Heart left ventricle (tissue), 16 donors: ENCODE data around the gene BEND6. TPM values are rescaled to one million over a fixed set of nuclear protein-coding genes. Genes with fewer than 3 reads are reported as not detected.
A peak's percentile ranks its signal among the peaks of the same experiment; 100 is the strongest.

Experiments
- ATAC-seq, 4 donors: fragments of 200-7000 bp; cut with Tn5 transposase; one replicate each; pipeline ENCODE4 v1.9.1; 2020 to 2022; ENCODE audit warnings: moderate library complexity in 4 of 4, mild to moderate bottlenecking in 3 of 4, moderate number of reproducible peaks in 1 of 4
- DNase-seq, 5 donors: peaks; one replicate each; pipeline ENCODE4 v3.0.0-alpha.2; 2020
- H3K27ac ChIP-seq, 12 donors: fragments of 200-600 bp; sonication (generic) in 4 of 12; one replicate each; pipeline versions ENCODE4 v1.5.0 to v1.8.0; 2016 to 2022; ENCODE audit warnings: mild to moderate bottlenecking in 2 of 12
- H3K27me3 ChIP-seq, 9 donors: fragments of 200-600 bp; sonication (generic) in 2 of 9; one replicate each; pipeline versions ENCODE4 v1.5.1 to v1.8.0; 2016 to 2022; ENCODE audit warnings: mild to moderate bottlenecking in 3 of 9
- H3K36me3 ChIP-seq, 9 donors: fragments of 200-600 bp; sonication (generic) in 2 of 9; one replicate each; pipeline versions ENCODE4 v1.5.0 to v1.8.0; 2018 to 2022; ENCODE audit warnings: mild to moderate bottlenecking in 2 of 9
- H3K4me1 ChIP-seq, 12 donors: fragments of 200-600 bp; sonication (generic) in 4 of 12; one replicate each; pipeline versions ENCODE4 v1.5.0 to v1.8.0; 2016 to 2022; ENCODE audit warnings: mild to moderate bottlenecking in 3 of 12
- H3K4me3 ChIP-seq, 12 donors: fragments of 200-600 bp; sonication (generic) in 4 of 12; one replicate each; pipeline versions ENCODE4 v1.5.0 to v1.8.0; 2017 to 2022; ENCODE audit warnings: mild to moderate bottlenecking in 9 of 12, moderate library complexity in 4 of 12
- H3K9me3 ChIP-seq, 12 donors: fragments of 200-600 bp; sonication (generic) in 4 of 12; one replicate each; pipeline versions ENCODE4 v1.5.0 to v1.8.0; 2016 to 2022; ENCODE audit warnings: mild to moderate bottlenecking in 1 of 12
- POLR2A ChIP-seq, 2 donors: fragments of 450-650 bp; IDR thresholded peaks; one replicate each; pipeline ENCODE4 v1.6.1; 2017; ENCODE audit warnings: antibody characterized with exemption in 2 of 2, mild to moderate bottlenecking in 2 of 2, moderate library complexity in 2 of 2
- WGBS, 4 donors: extraction: QIAGEN DNeasy Blood & Tissue Kit in 2 of 4; methylation state at CpG; one replicate each; pipeline versions ENCODE4 v1.1.5 to v1.1.7; 2013 to 2018; 5-methylcytosine and 5-hydroxymethylcytosine counted together
- intact Hi-C, 10 donors: fragments of 100-400 bp; cut with DNase I; formaldehyde crosslinking; loops; one replicate each; pipeline versions ENCODE4 v1.11.1 to v1.14.2; 2022
- polyA plus RNA-seq, 2 donors: library from polyadenylated mRNA; stranded (reverse); fragments of 200-250 nt; gene quantifications; one replicate each; pipeline ENCODE4 v1.2.3, GENCODE V29; 2013
- total RNA-seq, 9 donors: library from RNA; depleted of rRNA in 2 of 9; stranded (reverse); fragments of >200 nt in 2 of 9; fragmentation: NEBNext Ultra II Directional in 3 of 9; extraction: Animal tissue kit (Norgen Biotek cat#: 25700) in 3 of 9; gene quantifications; one replicate each; pipeline versions ENCODE4 v1.1.0 to v1.2.4, GENCODE V29; 2016 to 2023
- TF ChIP-seq, protein P1 (sequence below), 12 donors: fragments of 200-600 bp; sonication (generic) in 4 of 12; IDR thresholded peaks; one replicate each; pipeline versions ENCODE4 v1.5.0 to v1.8.0; 2018 to 2022; ENCODE audit warnings: antibody characterized with exemption in 12 of 12, mild to moderate bottlenecking in 5 of 12
- donor health status: ischemic (EF 13 %, LVEDD 7.1; RV severe dilation, severe dysfunction).
- donor health status: healthy with polysubstance abuse.
- donor health status: DM: no; HTN: yes; CAD: no.
- donor health status: DM: no; HTN: no; CAD: no.
- donor health status: ischemic (EF 25% LVEDD 6.9; RV normal size, moderate dysfunction).
- donor health status: ischemic (EF 25% LVEDD 5.7; RV mildly dilated, moderate dysfunction).
- donor health status: healthy.
- donor health status: DM: yes; HTN: yes; CAD: no.
- donor health status: ischemic (EF 35%, LVEDD 5.7; RV mildly dilated, moderate dysfunction).
- donor health status: nonischemic (EF 11% LVEDD 7.7; RV severe dilation, severe dysfunction).
- donor health status: DM: yes; HTN: yes; CAD: no.
- donor health status: PGD.
- donor health status: ischemic (EF 29% LVEDD 5.4; RV normal size, mild dysfunction).
- donor health status: nonischemic (EF 23%, LVEDD 6.1; RV moderate dilation, normal function).

The BEND6 gene
- total and polyA plus RNA-seq, 11 donors: 0.14 to 2.2 (median 0.41) TPM; not detected in 1

DNA sequence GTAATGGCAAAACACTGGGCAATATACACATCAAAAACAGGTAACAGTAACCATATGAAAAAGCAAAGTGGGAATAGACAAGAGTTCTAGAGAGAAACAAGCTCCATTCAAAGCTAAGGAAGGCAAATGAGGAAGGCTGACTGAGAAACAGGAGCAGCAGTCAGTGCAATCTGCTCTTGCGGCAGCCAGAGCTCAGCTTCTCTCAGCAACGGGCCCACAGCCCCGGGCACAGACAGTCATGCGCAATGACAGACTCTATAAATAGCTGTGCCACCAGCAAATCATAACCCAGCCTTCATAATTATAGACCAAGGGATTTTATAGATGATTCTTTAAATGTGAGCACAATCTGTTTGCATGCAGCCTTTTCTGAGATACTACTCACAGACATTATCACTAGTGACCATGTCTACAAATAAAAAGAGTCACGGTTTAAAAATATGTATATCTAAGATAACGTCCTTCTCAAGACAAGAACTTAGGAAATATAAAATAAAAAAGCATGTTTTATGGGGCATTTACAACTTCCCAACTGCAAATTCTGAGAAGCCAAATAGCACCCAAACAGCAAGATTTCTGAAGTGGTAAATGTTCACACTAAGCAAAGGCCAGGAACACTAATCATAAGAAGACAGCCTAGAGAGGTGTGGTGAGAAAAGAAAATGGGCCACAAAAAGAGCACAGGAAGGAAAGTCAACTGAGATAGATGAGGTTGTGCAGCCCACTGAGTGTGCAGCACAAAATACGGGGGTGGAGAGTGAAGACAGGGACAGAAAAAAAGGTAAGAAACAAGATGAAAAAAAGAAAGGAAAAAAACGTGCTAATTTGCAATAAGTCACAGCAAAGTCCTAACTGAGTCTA, 39.9 kb upstream of the BEND6 start:
- intact Hi-C loops: loop anchor here in 3 of 10 donors (5.0 kb wide), 3 partner anchors 37 to 52 kb away; partner anchors contain the start of gene BEND6 (in 1 of the 3)
- TF ChIP-seq, protein P1, sequence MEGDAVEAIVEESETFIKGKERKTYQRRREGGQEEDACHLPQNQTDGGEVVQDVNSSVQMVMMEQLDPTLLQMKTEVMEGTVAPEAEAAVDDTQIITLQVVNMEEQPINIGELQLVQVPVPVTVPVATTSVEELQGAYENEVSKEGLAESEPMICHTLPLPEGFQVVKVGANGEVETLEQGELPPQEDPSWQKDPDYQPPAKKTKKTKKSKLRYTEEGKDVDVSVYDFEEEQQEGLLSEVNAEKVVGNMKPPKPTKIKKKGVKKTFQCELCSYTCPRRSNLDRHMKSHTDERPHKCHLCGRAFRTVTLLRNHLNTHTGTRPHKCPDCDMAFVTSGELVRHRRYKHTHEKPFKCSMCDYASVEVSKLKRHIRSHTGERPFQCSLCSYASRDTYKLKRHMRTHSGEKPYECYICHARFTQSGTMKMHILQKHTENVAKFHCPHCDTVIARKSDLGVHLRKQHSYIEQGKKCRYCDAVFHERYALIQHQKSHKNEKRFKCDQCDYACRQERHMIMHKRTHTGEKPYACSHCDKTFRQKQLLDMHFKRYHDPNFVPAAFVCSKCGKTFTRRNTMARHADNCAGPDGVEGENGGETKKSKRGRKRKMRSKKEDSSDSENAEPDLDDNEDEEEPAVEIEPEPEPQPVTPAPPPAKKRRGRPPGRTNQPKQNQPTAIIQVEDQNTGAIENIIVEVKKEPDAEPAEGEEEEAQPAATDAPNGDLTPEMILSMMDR (IDR thresholded peaks at IDR 0.05): no peak
- no peak for TF ChIP-seq POLR2A (IDR thresholded peaks at IDR 0.05)
- H3K4me1 ChIP-seq: peaks cover 0 to 13% (median 0%) of the 10 kb centered on the region in 12 donors
- DNase-seq (peak in 4 of 5 donors; percentile 39 to 55 (median 46)), ATAC-seq (peak; percentile 84 to 97 (median 93))
- peak overlapping the region in 3 of 12 donors; percentile 18 to 58 (median 27) for H3K27ac ChIP-seq
- H3K36me3 ChIP-seq: no peaks in the 10 kb centered on the region
- H3K9me3 ChIP-seq: no peaks in the 10 kb centered on the region
- WGBS, 4 donors: 41 to 56% (median 52%) methylated on average over 8 of the region's 8 CpGs
- peaks cover 0 to 5% (median 0%) of the 10 kb centered on the region in 9 donors for H3K27me3 ChIP-seq
- no peak overlapping the region for H3K4me3 ChIP-seq

DNA sequence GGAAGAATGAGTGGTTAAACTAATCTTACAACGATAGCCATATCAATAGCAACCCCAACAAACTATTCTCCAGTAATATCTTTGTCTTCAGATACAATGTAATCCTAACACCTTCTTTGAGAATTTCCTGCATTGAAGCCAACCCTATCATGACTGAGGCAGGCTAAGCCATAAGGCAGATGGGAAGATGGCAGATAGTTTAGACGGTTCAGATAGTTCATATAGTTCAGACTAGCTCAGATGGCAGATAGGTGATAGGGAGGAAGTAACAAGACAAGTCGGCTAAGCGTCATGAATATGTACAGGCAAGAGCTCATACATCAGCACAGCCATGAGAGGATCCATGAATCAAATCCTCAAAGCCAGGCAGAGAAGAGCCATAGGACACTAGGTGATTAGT, 39.1 kb upstream of the BEND6 start:
- Histone ChIP-seq H3K36me3 (no peaks in the 10 kb centered on the region), H3K4me3 (no peak overlapping the region), H3K27me3 (peaks cover 0 to 9% (median 0%) of the 10 kb centered on the region in 9 donors), H3K27ac (no peak overlapping the region), H3K9me3 (no peaks in the 10 kb centered on the region), H3K4me1 (peaks cover 0 to 13% (median 0%) of the 10 kb centered on the region in 12 donors)
- intact Hi-C loops: loop anchor here in 2 of 10 donors (5.0 kb wide), 2 partner anchors 41 to 51 kb away; partner anchors contain the start of gene BEND6 (in 1 of the 2)
- DNase-seq (no peak), ATAC-seq (no peak)
- WGBS, 4 donors: 80 to 93% (median 86%) methylated on average over 4 of the region's 4 CpGs
- no peak for TF ChIP-seq POLR2A (IDR thresholded peaks at IDR 0.05)
- TF ChIP-seq, protein P1 (IDR thresholded peaks at IDR 0.05): no peak

DNA sequence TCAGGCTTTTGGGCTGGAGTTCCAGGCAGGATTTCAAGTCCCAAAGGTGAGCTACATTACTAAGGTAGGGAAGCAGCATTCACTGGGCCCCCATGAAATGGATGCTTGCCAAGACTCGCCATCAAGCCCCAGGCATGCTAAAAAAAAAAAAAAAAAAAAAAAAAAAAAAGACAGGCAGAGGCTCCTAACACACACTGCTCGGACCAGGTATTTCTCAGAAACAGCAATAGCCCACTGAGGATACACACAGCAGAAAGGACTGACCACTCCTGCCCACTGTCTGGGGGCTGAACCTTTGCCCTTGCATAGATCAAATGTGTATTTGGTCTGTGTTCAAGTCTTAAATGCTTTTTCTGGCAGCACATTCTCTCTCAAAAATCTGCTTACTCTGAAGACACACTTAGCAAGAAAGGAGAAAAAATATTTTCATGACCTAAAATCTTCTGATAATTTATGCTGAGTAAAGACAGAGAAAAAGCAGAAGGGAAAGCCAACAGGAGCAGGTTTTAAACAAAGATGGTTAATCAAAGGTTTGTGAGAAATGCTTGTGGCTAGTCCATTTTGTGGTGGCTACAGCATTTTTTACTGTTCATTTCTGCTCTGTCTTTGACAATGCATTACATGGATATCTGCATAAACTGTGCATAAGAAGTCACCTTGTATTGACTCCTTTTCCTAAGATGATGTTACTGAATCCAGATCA, 37.9 kb upstream of the BEND6 start:
- H3K27me3 ChIP-seq: peaks cover 0 to 9% (median 0%) of the 10 kb centered on the region in 9 donors
- H3K9me3 ChIP-seq: no peaks in the 10 kb centered on the region
- TF ChIP-seq, protein P1 (IDR thresholded peaks at IDR 0.05): no peak
- no peak for TF ChIP-seq POLR2A (IDR thresholded peaks at IDR 0.05)
- peaks cover 0 to 12% (median 0%) of the 10 kb centered on the region in 12 donors for H3K4me1 ChIP-seq
- 45 to 58% (median 58%) methylated on average over 2 of the region's 2 CpGs for WGBS, 4 donors
- H3K4me3 ChIP-seq: no peak overlapping the region
- no peak for ATAC-seq
- DNase-seq: no peak
- no peak overlapping the region for H3K27ac ChIP-seq
- intact Hi-C loops: loop anchor here in 2 of 10 donors (5.0 kb wide), 2 partner anchors 40 to 50 kb away; partner anchors contain the start of gene BEND6 (in 1 of the 2)
- no peaks in the 10 kb centered on the region for H3K36me3 ChIP-seq

DNA sequence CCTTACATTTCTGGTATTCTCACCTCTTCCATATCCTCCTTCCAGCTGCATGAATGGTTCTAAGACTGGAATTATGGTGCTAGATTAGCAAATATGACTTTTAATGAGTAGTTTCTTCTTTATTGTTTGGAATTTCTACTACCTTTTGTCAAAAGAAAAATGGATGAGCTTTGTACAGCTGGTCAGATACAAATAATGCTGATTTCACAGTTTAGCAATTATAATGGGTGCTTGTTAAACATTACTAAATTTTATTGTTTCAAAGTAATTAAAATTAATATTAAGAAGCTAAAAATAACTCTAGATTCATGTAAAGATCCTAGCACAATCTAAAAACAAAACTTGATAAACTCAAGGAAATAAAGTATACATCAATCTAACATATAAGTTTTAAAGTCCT, 32.3 kb upstream of the BEND6 start:
- H3K4me1 ChIP-seq: no peaks in the 10 kb centered on the region
- DNase-seq (no peak), ATAC-seq (no peak)
- peaks cover 0 to 16% (median 0%) of the 10 kb centered on the region in 9 donors for H3K27me3 ChIP-seq
- no peaks in the 10 kb centered on the region for H3K36me3 ChIP-seq
- no peak for TF ChIP-seq POLR2A (IDR thresholded peaks at IDR 0.05)
- TF ChIP-seq, protein P1 (IDR thresholded peaks at IDR 0.05): no peak
- H3K4me3 ChIP-seq: no peak overlapping the region
- intact Hi-C loops: no loop called here
- H3K27ac ChIP-seq: no peak overlapping the region
- H3K9me3 ChIP-seq: no peaks in the 10 kb centered on the region
